GM21717 (cell line): ENCODE results near the gene FRMD1.

ENCODE experiments used
- ATAC-seq: cut with Tn5 transposase; IDR thresholded peaks from one replicate; pipeline ENCODE4 v1.9.1; 2021; ENCODE audit warnings: mild to moderate bottlenecking, moderate library complexity; ENCODE audit not compliant: unreplicated experiment

FRMD1 gene

GRCh38 chr6:168058691-168059551 lies 20.1 kb downstream of the FRMD1 start:
- no peak for ATAC-seq

GRCh38 chr6:168057836-168058235 lies 21.2 kb downstream of the FRMD1 start:
- no peak for ATAC-seq

- no peak for ATAC-seq
These were observed 22.0 kb downstream of the FRMD1 start for GRCh38 chr6:168056892-168057527.

GRCh38 chr6:168055696-168056489 lies 23.1 kb downstream of the FRMD1 start:
- ATAC-seq: no peak

- no peak for ATAC-seq
These were observed 24.0 kb downstream of the FRMD1 start for GRCh38 chr6:168054765-168055560.

- ATAC-seq: no peak
These were observed 25.0 kb downstream of the FRMD1 start for GRCh38 chr6:168053957-168054471.

- no peak for ATAC-seq
These were observed 25.7 kb downstream of the FRMD1 start for GRCh38 chr6:168053086-168053956.

- ATAC-seq: no peak
These were observed 26.6 kb downstream of the FRMD1 start for GRCh38 chr6:168052291-168052891.

GRCh38 chr6:168051648-168052047 lies 27.4 kb downstream of the FRMD1 start:
- no peak for ATAC-seq

GRCh38 chr6:168050881-168051586 lies 28.0 kb downstream of the FRMD1 start:
- no peak for ATAC-seq

GRCh38 chr6:168050225-168050880 lies 28.7 kb downstream of the FRMD1 start:
- ATAC-seq: no peak

GRCh38 chr6:168049706-168050224 lies 29.2 kb downstream of the FRMD1 start:
- ATAC-seq: no peak

- ATAC-seq: no peak
These were observed 29.7 kb downstream of the FRMD1 start for GRCh38 chr6:168049277-168049676.

GRCh38 chr6:168048724-168049025 lies 30.3 kb downstream of the FRMD1 start:
- no peak for ATAC-seq

GRCh38 chr6:168047841-168048723 lies 30.9 kb downstream of the FRMD1 start:
- no peak for ATAC-seq

GRCh38 chr6:168046696-168047095 lies 32.3 kb downstream of the FRMD1 start:
- no peak for ATAC-seq
